Breast epithelium (tissue), 4 donors: ENCODE data around the gene FMN1. TPM values are rescaled to one million over a fixed set of nuclear protein-coding genes. Genes with fewer than 3 reads are reported as not detected.

Experiments
- DNase-seq, 2 donors: peaks; one replicate each; pipeline ENCODE4 v3.0.0-alpha.2; 2019; ENCODE audit warnings: low spot score in 2 of 2
- H3K27ac ChIP-seq, 2 donors: fragments of 200-600 bp; sonication (generic) in 1 of 2; one replicate each; pipeline ENCODE4 v1.5.1; 2016 to 2019; ENCODE audit warnings: mild to moderate bottlenecking in 1 of 2
- H3K27me3 ChIP-seq, 2 donors: fragments of 200-600 bp; sonication (generic) in 1 of 2; one replicate each; pipeline versions ENCODE4 v1.5.1 to v1.6.0; 2017 to 2019; ENCODE audit warnings: control low read depth in 1 of 2, mild to moderate bottlenecking in 1 of 2
- H3K36me3 ChIP-seq: fragments of 200-600 bp; one replicate; pipeline ENCODE4 v1.5.1; 2019
- H3K4me1 ChIP-seq, 2 donors: fragments of 200-600 bp; sonication (generic); one replicate each; pipeline ENCODE4 v1.5.1; 2016 to 2019; ENCODE audit warnings: control low read depth in 1 of 2
- H3K4me3 ChIP-seq, 3 donors: fragments of 200-600 bp; sonication (generic); 1 replicate in 2 of 3; 2 replicates in 1 of 3; pipeline ENCODE4 v1.5.1; 2016 to 2019; ENCODE audit warnings: mild to moderate bottlenecking in 3 of 3, moderate library complexity in 2 of 3
- H3K9me3 ChIP-seq, 2 donors: fragments of 200-600 bp; sonication (generic) in 1 of 2; one replicate each; pipeline ENCODE4 v1.5.1; 2016 to 2019; ENCODE audit warnings: control low read depth in 1 of 2
- POLR2A ChIP-seq: fragments of 450-650 bp; IDR thresholded peaks from one replicate; pipeline ENCODE4 v1.6.1; 2016; ENCODE audit warnings: antibody characterized with exemption, mild to moderate bottlenecking, moderate library complexity
- POLR2AphosphoS5 ChIP-seq, 3 donors: sonication (generic); formaldehyde crosslinking; IDR thresholded peaks; one replicate each; pipeline ENCODE4 v1.6.1; 2017; ENCODE audit warnings: antibody characterized with exemption in 3 of 3
- intact Hi-C: fragments of 100-400 bp; cut with DNase I; formaldehyde crosslinking; loops from one replicate; pipeline ENCODE4 v1.15.1; 2023; ENCODE audit warnings: low total_unique reads
- total RNA-seq, 3 donors: library from RNA; depleted of rRNA; stranded (reverse); fragments of >200 nt; gene quantifications; one replicate each; pipeline ENCODE4 v1.1.0, GENCODE V29; 2016
- TF ChIP-seq, protein P1 (sequence below), 3 donors: fragments of 450-650 bp; IDR thresholded peaks; one replicate each; pipeline ENCODE4 v1.5.1; 2016 to 2017; ENCODE audit warnings: antibody characterized with exemption in 3 of 3, mild to moderate bottlenecking in 3 of 3, moderate library complexity in 3 of 3

Gene FMN1
- total RNA-seq, 3 donors from 2014 or later: 33.1 to 56.8 (median 50.7) TPM

DNA sequence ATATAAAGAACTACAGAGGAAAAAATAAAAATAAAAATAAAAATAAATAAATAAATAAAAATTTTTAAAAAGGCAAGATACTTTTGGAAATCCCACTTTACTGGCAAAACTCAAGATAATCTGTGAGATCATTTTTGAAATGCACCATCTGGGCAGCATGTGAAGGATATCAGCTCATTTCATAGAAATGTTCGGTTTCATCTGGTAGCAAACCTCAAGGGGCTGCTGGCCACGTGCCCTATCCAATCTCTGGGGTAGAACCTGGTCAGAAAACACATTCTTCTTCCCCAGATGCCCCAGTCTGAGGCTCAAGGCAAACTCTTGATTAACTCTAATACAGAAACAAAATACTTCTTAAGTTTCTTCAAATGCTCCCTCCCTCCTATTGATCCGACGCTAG lies 166.0 kb downstream of the FMN1 start:
- H3K4me3 ChIP-seq: no peak overlapping the region
- no peaks in the 10 kb centered on the region for H3K27me3 ChIP-seq
- no peak for DNase-seq
- H3K27ac ChIP-seq: no peak overlapping the region
- H3K9me3 ChIP-seq: no peaks in the 10 kb centered on the region
- intact Hi-C loops: no loop called here
- H3K36me3 ChIP-seq: no peaks in the 10 kb centered on the region
- TF ChIP-seq POLR2A (no peak), POLR2AphosphoS5 (IDR thresholded peaks at IDR 0.05) (no peak)
- TF ChIP-seq, protein P1, sequence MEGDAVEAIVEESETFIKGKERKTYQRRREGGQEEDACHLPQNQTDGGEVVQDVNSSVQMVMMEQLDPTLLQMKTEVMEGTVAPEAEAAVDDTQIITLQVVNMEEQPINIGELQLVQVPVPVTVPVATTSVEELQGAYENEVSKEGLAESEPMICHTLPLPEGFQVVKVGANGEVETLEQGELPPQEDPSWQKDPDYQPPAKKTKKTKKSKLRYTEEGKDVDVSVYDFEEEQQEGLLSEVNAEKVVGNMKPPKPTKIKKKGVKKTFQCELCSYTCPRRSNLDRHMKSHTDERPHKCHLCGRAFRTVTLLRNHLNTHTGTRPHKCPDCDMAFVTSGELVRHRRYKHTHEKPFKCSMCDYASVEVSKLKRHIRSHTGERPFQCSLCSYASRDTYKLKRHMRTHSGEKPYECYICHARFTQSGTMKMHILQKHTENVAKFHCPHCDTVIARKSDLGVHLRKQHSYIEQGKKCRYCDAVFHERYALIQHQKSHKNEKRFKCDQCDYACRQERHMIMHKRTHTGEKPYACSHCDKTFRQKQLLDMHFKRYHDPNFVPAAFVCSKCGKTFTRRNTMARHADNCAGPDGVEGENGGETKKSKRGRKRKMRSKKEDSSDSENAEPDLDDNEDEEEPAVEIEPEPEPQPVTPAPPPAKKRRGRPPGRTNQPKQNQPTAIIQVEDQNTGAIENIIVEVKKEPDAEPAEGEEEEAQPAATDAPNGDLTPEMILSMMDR (IDR thresholded peaks at IDR 0.05): no peak
- no peaks in the 10 kb centered on the region for H3K4me1 ChIP-seq

DNA sequence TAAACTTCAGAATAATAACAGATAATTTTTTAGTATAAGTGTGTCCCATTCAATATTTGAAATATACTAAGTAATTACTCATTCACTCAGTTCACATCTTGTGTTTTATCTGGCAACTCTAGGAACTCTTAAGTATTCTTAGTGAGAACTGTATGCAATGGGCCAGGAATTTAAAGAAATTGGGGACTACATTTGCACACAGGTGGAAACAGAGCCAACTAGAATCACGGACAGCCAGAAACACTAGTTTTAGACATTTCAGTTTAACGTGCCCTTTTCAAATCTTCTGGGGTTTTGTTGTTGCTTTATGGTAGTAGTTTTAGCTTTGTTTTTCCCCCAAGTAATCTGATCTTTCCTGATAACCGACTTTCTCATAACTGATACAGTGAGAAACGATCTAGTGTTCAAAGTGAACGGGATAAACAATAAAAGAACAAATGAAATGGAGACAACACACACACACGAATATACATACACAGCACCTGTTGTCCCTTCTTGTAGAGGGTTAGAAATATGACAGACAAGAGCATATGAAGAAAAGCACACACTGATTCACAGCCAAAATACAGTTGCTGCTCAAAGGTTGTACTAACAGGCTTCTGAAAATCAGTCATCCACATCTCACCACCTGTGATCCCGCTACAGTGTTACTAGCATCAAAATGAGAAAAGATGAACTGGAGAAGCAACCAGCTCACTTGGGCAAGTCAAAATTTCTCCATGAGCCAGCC lies 167.0 kb downstream of the FMN1 start:
- no peaks in the 10 kb centered on the region for H3K36me3 ChIP-seq

DNA sequence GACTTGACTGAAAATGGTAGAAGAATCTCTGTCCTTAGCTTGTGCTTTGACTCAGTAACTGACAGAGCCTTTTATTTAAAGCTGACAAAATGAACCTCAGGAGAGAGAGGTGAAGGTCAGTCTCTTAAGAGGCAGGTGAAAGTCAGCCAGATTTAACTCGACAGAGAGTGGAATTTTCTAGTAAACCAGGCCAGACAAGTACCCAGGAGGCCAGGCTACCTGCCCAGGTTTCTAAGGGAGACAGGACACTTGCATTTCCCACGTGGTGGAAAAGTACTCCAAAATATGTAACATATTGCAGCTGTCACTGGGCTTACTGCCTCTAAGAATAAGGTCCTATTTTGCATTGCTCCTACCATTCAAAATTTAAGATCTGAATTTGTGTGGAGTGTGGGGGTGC lies 167.9 kb downstream of the FMN1 start:
- Histone ChIP-seq H3K9me3 (no peaks in the 10 kb centered on the region), H3K27me3 (no peaks in the 10 kb centered on the region), H3K4me3 (no peak overlapping the region), H3K36me3 (no peaks in the 10 kb centered on the region), H3K4me1 (peaks cover 6 to 10% of the 10 kb centered on the region in 2 donors), H3K27ac (peak overlapping the region in 1 of 2 donors; percentile 50)
- peak in 1 of 2 donors; percentile 37 for DNase-seq
- intact Hi-C loops: no loop called here
- TF ChIP-seq POLR2AphosphoS5 (IDR thresholded peaks at IDR 0.05): no peak
- no peak for TF ChIP-seq POLR2A
- TF ChIP-seq, protein P1 (IDR thresholded peaks at IDR 0.05): no peak

More for the DNA sequence above, 167.0 kb downstream of the FMN1 start:
- H3K4me3 ChIP-seq: no peak overlapping the region
- DNase-seq: no peak
- TF ChIP-seq, protein P1 (IDR thresholded peaks at IDR 0.05): no peak
- TF ChIP-seq POLR2A: no peak
- TF ChIP-seq POLR2AphosphoS5 (IDR thresholded peaks at IDR 0.05): no peak
- intact Hi-C loops: no loop called here
- H3K27me3 ChIP-seq: no peaks in the 10 kb centered on the region
- no peaks in the 10 kb centered on the region for H3K9me3 ChIP-seq
- no peak overlapping the region for H3K27ac ChIP-seq
- H3K4me1 ChIP-seq: peaks cover under 1 to 3% of the 10 kb centered on the region in 2 donors

DNA sequence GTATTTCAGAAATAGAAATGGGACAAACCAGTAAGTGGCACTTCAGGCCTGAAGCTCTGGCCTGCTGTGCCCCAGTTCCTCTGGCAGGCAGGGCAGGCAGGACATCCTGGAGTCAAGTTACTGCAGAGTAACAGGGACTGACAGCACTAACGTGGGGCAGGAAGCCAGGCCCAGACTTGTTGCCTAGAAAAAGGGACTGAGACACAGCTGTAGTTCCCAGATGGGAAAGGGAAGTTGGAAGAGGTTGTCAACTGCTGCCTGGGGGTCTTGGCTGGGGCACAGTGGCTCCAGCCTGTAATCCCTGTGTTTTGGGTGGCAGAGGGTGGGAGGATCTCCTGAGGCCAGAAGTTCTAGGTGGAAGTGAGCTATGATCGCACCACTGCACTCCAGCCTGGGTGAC lies 171.9 kb downstream of the FMN1 start:
- no peak overlapping the region for H3K4me3 ChIP-seq
- H3K27me3 ChIP-seq: no peaks in the 10 kb centered on the region
- no peaks in the 10 kb centered on the region for H3K9me3 ChIP-seq
- TF ChIP-seq POLR2AphosphoS5 (IDR thresholded peaks at IDR 0.05): no peak
- TF ChIP-seq POLR2A: no peak
- TF ChIP-seq, protein P1 (IDR thresholded peaks at IDR 0.05): no peak
- intact Hi-C loops: no loop called here
- no peaks in the 10 kb centered on the region for H3K36me3 ChIP-seq
- DNase-seq: peak; percentile 61 to 72
- peaks cover 6 to 10% of the 10 kb centered on the region in 2 donors for H3K4me1 ChIP-seq
- peak overlapping the region; percentile 74 to 89 for H3K27ac ChIP-seq

DNA sequence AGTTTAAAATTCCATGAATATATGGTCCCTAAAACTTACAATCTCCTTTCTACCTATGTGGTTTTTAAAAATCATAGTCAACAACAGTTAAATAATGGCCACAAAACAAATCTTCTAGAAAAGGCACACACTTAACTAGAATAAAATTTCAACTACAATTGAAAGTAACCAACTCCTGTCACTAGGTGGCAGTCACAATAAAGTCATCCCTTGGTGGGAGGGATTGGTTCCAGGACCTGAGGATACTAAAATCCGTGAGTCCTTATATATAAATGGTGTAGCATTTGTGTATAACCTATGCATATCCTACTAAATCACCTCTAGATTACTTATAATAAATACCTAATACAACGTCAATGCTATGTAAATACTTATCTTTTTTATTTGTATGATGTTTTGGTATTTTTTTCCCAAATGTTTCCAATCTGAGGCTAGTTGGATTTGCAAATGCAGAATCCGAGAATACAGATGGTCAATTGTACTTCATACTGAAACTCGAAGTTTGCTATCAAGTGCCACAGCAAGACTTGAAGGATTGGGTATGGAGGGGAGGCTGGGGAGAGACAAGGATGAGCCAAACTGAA lies 172.6 kb downstream of the FMN1 start:
- TF ChIP-seq, protein P1 (IDR thresholded peaks at IDR 0.05): peak; percentile 50 to 77 (median 62)
- TF ChIP-seq POLR2AphosphoS5 (IDR thresholded peaks at IDR 0.05): no peak
- Histone ChIP-seq H3K36me3 (no peaks in the 10 kb centered on the region), H3K4me3 (no peak overlapping the region), H3K4me1 (peaks cover 6 to 10% of the 10 kb centered on the region in 2 donors), H3K9me3 (no peaks in the 10 kb centered on the region), H3K27ac (peak overlapping the region; percentile 74 to 89), H3K27me3 (no peaks in the 10 kb centered on the region)
- DNase-seq: no peak
- intact Hi-C loops: no loop called here
